SIG-M5 treated with dmso at 0.1 percent for 504 hours (cell line): Measurements from ENCODE around the gene PCGF3.
A peak's percentile ranks its signal among the peaks of the same experiment; 100 is the strongest.
"Not testable (repeated sequence)": the region's sequence is repeated elsewhere in the genome, so short reads cannot be mapped to it uniquely, and the experiment has no call there.

Experiments used
- DNase-seq: peaks from one replicate; lab custom pipeline; 2025; ENCODE audit not compliant: unreplicated experiment; lab: John Stamatoyannopoulos, UW

Gene PCGF3

DNA sequence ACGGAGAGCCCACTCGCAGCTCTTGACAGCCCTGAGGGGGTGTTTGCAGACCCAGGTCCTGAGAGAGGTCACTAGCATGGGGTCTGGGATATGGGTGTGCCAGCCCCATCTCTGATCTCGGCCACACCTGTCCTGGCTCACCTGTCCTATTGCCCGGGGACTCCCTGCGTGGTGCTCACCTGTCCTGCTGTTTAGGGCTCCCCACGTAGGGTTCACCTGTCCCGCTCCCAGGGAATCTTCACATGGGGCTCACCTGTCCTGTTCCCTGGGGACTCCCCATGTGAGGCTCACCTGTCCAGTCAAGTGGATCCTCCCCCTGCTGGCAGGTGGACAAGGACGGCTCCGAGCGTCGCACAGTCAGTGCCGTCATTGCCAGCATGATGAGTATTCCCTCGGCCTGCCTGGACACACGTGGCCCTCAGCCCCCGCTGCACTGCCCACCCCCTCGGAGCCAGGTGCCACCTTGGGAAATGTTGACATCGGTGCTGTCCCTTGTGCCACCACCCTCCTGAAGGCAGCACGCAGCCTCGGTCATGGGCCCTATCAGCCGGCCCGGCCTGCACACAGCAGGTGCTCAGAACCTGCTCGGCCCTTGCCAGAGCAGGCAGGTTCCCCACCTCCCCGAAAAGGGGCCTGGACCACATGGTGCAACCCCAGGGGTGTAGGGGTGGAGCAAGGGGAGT, 23.0 kb upstream of the PCGF3 start:
- DNase-seq, result no peak

DNA sequence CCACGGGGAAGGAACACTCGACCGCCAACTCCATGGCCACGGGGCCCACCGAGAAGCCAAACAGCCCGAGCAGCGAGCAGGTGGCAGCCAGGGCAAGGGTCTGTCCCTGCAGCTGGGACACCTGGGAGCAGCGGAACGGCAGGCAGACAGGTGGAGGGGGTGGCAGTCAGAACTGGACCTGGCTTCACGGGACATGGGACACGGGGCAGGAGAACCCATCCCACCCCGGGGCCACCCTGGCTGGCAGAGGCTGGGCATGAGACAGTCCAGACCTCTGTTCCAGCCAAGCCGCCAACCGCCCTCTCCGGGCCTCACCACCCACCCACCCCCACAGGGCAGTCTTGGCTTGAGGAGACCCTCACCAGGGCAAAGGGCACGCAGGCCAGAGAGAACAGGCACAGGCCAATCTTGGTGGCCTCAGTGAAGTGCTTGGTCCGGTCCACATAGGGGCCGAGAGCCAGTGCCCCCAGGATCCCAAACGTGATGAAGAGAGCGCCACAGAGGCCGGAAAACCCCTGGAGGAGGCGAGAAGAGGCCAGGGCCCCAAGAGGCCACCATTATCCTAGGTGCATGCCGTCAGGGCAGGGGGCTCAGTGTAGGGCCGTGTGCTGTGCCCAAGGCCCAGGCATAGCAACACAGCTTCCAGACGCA, 22.3 kb upstream of the PCGF3 start:
- no peak for DNase-seq

DNA sequence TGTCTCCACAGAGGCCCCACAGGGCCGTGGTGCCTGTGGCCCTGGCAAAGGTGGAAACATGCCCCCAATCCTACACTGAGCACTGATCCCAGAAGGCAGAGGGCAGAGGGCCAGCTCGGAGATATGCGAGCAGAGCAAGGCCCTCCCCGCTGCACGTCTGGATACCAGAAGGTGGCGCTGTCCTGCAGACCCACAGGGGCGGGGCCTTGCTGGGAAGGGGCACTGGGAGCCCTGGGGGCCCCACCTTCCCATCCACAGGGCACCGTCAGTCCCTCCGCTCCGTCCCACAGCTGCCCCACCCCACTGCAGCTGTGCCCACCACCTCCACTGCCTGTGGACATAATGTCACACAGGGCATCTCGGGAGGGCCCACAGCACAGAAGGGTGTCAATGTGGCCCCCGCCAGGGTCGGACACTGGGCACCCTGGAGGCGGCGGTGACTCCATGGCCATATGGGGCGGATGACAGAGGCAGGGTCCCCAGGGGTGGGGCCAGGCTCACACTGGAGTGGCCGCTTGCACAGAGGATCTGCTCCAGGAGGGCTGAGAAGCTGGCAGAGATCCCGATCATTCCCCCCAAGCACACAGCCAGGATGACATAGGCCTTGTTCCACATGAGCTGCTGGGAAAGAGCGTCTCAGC, 21.5 kb upstream of the PCGF3 start:
- DNase-seq, result peak; percentile 38

DNA sequence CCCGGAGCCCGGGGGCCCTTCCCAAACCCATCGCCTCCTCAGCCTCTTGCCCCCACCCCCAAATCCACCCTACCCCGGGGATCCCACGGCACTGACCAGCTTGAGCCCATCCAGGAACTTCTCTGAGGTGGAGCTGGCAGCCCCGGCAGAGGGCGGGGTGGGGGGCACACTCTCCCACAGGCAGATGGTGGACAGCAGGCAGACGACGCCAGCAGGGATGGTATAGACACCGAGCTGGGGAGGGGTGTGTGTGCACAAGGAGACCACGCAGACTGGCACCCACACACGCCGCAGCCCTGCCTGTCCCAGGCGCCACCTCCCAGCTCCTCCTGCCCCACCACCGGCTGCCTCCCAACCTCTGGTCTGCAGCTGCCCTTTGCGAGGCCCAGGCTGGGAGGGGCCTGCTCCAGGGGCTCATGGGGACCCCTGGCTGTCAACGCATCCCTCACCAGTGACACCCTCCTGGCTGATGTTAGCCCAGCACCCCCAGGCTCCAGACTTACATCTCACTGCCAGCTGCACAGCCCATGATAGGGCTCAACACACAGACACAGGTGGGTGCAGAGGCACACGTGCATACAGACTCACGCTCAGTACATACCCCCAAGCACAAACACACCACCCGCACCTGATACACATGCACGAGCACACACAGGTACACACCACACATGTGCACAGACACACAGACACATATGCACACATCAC, 20.9 kb upstream of the PCGF3 start:
- DNase-seq, result no peak

DNA sequence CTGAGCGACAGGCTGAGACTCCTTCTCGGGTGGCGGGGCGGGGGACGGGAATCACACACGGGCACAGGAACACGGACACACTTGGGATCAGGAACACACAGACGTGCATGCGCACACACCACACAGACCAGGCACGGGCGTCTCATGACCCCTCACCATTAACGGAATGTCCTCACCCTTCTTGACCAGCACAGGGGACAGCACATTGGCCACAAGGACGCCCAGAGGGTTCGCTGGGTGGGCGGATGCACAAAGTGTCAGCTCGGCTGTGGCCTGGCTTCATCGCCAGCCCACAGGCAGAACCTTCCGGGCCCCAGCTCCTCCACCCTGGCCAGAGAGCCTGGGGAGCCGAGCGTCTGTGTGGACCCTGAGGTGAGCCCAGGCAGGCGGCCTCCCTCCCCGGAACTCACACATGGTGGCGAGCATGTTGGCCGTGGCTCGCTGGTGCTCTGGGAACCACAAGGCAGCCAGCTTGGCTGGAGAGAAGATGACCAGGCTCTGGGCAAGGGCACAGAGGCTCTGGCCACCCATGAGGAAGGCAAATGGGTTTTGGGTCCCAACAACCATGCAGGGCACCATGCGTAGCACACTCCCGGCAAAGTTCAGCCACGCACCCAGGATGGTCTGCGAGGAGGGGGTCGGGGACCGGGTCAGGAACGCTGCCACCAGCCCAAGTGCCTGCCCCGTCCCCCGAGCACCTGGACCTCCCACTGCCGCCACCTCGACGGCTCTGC, 19.8 kb upstream of the PCGF3 start:
- DNase-seq, result no peak

DNA sequence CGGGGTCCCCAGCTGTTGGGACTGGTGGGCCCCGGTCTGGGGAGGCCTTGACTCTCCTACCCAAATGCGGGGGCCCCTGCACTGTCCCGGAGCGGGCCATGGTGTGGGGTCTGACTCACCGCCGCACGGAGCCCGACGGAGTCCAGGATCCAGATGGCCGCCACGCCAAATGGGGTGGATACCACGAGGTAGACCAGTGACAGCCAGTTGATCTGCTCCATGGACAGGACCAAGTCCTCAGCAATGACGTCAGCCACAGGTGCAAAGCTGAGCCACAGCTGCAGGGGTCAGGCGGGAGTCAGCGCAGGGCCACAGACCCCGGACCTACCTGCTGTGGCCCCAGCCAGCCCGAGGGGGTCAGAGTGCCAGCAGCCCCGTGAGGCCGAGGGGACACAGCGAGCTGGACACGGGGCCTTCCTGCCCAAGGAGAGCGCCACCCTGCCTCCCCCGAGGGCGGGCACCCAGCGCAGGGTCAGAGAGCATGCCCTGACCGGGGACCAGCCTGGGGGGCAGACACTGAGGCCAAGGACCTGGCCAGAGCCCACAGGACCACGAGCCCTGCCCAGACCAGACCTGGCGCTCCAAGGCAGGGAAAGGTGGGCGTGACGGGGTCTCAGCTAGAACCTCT, 19.1 kb upstream of the PCGF3 start:
- no peak for DNase-seq

DNA sequence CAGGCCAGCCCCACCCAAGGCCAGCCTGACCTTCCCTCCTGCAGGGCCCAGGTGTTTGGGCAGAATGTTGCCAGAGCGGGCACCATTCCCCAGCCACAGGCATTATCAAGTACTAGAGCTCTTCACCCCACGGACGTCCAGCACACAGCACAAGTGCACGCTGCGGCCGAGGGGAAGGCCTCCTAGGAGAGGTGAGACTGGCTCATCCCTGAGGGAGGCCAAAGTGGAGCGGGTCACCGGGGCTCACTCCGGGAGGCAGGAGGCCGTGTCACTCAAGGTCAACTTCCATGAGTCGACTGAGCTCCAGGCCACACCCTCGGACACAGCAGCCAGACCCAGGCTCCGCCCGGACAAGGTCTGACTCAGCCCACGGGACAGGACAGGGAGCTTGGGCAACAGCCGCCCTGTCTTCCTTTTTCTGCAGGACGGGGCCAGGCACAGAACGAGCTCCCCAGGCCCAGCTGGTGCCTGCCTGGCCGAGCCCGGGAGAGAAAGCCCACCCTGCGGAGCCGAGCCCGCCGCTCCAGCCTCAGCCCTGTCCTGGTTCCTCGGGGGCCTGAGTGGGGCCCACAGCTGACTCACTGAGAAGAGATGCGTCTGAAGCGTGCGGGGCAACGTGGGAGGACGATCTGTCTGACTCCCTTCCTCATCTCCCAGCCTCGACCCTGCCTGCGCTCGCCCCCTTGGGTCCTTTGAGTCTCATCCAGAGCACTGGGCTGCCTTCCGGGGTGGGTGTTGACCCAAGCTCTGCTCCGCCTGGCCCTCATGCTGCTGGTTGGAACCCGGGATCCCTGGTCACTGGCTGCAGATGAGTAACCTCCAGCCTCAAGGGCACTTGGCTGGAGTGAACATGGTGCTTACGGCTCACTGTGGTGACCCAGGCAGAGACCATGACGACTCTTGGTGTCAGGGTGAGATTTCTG, 18.3 kb upstream of the PCGF3 start:
- DNase-seq, result peak; percentile 61

DNA sequence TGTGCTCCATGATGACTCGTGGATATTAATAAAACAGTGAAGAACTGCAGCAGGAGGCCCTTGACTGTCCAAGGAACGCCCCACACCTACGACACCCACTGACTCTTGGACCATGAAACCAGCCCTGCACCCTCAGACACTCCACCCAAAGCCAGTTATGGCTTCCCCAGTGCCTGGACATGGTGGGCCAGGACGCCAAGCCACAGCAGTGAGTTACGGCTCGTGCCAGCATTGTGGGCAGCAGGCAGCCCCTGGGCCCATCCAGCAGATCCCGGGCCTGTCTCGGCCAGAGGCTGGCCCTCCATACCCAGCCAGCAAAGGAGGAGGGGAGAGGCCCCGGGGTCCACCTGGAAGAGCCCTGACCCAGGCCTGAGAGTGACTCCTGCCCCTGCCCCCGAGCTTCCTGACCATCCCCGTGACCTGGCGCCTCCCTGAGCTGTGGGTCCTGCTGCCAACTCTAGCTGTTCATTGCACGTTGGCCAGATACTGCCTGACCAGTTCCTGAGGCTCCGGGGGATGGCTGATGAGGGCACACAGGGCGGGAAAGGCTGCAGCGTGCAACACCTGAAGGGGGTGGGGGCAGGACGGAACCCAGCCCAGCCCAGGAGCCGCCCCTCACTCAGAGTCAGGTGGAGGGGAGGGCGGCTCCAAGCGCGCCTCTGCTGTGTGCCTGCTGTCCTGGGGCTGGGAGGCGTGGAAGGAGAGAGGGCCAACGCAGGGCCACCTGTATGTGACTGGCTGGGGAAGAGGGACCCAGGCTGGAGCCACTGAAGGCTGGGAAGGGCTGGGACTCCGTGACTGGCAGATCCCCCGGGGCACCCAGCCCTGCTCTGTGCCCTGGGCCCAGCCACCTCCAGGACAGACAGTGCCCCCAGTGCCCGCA, 17.4 kb upstream of the PCGF3 start:
- no peak for DNase-seq

DNA sequence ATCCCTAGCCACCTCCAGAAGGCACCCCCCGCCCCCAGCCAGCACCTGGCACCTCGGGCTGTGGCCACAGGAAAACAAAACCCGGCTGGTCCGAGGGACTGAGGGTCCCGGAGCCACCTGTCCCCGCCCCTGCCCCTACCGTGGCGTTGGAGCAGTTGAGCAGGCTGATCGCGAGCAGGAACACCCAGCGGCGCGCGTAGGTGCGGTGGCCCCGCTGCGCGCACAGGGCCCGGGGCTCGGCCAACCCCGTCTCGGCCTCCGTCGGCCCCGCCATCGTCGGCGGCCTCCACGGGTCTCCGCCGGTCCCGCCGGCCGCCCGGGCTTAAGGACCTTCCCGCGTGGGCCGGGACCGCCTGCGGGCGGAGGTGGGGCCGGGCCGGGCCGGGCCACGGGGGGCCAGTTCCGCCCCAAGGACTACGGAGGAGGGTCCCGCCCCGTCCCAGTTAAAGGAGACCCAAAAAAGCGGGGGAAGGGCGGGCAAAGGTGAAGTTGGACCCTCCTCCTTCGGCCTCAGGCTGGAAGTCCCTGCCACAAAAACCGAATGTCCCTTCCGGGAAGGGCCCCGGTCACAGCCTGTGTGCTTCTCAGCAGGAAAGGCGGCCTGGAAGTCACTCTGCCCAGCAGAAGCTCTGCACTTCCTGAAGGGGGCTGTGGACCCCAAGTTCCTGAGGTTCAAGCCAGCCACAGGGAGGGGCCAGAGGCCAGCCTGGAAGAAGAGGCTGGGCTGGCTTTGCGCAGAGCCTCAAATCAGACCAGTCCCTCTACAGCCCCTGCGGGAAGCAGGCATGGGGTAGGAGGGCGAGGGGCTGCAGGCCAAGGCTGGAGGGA, 16.6 kb upstream of the PCGF3 start, which contains the start of gene SLC49A3:
TSS of gene SLC49A3 (minus strand) at position 298 of the 828 bp plus-strand sequence. CDS start at position 274, 24 bp downstream.
- no peak for DNase-seq

DNA sequence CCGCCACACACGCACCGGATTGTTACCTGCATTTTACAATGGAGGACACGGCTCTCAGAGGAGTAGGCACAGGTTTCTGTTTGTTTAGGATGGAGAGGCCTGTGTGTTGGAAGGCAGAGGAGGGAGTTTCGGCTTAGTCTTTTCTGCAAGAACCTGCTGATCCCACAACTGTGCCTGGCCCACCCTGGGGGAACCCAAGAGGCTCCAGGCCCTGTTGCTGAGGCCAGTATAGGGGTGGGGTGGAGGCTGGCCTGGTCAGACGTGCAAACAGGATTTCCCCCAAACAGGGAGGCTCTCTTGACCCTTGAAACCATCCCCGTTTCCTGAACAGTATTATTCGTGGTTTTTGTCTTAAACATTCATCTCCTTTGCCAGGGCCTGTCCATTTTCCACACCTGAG, 15.9 kb upstream of the PCGF3 start:
- no peak for DNase-seq

DNA sequence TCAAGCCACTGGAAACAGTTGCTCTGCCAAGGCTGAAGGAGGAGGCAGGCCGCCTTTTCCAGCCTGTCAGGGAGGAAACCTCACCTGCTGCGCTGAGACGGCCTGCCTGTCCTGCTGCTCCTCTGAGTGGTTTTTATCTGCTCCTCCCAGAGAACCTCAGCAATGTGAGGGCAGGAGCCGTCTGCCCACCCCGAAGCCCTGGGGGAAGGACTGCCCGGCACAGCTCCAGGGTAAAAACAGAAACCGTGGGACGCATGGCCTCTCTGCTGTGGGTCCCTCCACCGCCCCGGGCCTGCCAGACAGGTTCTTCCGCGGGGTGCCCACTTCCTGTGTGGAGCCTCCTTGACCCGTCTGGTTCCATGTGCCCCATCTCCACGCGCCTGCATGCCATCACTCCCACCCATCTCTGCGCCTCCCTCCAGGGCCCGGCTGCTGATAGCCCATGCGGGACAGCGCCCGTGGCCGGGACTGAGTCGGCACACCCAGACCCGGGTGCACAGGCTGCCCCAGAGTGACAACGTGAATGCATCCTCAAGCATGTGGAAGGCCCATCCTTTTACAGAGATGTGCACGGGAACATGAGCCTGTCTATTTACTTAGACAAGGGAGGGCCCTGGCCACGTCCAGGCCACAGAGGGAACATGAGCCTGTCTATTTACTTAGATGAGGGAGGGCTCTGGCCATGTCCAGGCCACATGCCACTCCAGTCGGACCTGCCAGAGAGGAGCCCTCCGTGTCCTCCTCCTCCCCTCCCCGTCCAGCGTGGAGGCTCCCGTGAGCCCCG, 12.7 kb upstream of the PCGF3 start:
- no peak for DNase-seq

DNA sequence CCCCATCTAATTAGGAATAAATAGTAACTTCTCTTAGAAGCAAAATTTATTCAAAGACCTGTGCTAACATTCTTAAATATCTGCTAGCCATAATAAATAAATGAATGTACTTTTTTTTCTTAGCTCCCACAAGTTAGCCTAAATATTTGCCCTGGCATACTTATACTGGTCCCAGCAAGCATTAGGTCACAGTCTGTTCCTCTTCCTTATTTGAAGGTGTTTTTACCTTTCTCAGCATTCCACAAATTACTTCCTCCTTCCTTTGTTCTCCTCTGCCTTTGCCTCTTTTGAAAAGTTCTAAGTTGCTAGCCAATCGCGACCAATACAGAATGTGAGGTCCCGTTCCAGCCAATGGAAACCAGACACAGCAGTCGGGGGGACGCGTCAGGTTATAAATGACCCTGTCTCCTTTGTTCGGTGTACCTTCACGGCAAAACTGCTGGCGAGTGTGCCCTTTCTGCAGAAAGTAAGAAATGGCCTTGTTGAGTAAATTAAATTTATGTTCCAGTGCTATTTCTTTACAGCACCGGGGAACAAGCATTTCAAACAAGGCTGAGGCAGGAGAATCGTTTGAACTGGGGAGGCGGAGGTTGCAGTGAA, 11.2 kb upstream of the PCGF3 start:
- DNase-seq, result not testable (repeated sequence)

DNA sequence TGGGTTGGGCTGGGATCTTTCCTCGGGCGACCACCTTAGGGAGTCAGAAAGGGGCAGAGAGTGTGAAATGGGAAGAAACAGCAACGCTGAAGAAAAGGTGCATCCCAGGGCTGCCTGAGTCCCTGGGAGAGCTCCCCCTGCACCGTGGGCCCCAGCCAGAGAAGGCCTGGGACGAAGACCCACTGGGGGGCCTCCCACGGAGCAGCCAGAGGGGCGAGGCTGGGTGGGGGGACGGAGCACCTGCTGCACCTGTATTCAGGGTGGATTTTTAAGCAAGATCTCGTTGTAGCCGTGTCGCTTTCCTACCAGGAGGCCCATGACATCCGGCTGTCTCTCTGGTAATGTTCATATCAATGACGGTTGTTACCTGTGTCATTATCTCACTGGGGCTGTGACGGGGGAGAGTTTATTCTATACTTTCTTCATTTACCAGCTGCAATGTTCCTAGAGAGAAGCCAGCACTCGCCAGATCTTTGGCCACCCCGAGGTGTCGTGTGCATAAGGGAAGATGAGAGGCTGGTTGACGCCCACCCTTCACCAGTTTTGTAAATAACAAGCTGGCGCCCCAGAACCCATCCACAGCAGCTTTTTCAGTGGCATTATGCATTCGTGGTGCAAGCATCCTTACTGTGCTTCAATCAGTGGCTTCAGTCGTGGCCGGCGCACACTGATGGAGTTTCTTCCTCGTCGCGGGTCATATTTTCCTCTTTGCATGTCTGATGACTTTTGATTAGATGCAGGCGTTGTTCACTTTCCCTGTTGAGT, 5.6 kb upstream of the PCGF3 start:
- no peak for DNase-seq

DNA sequence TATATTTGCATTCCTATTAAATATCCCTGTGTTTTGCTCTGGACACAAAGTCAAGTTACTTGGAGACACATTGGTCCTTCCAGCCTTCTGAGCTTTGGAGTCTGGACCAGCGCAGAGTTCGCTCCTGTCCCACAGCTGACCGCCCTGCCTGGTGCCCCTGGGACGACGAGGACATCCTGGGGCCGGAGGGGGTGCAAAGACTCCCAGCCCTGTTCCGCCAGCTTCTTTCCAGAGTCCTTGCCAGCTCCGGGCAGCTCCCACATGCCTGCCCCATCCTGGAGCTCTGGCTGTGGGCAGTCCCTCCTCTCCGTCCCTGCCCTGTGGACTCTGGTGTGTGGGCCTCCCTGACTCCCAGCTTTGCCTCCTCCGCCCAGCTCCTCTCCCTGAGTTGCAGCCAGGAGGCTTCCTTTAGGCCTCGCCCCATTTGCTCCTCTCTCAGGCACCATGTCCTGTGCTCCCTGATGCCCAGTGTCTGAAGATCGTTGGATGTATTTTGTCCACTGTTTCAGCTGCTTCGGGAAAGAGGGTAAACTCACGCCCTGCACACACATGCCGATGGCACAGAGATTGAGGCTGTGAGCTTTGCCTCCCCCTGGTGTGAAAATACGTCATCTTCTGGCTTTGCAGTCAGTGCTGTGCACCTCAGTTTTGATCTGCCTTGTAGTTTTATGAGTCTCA, 4.9 kb upstream of the PCGF3 start:
- DNase-seq, result no peak

DNA sequence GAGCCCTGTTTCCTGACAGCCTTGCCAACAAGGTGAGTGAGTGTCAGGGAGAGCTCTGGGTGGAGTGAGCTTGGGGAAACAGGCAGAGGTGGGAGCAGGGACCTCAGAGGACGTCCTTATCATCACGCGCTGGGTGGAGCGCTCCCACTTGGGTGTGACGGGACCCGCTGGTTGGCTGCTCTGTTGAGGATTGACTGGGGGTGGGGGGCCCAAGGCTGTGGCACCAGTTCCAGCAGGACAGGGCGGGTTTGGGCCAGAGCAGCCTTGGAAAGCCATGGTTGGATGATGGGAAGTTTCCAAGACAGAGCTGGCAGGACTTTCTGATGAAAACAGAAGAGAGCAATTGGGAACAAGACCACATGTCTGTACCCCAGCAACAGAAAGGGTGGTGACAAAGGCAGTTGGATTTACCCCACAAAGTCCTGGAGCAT, 3.0 kb upstream of the PCGF3 start:
- no peak for DNase-seq
